ENCODE measurements around the gene NSD2. TPM values are rescaled to one million over a fixed set of nuclear protein-coding genes. Genes with fewer than 3 reads are reported as not detected.

NSD2 gene
- polyA plus RNA-seq, 1 donor from 2014 or later, result 51.6 TPM

GRCh38 chr4:1887052-1887451 lies 15.9 kb downstream of the NSD2 start:
- peaks cover 75% of the 10 kb centered on the region for H3K79me2 ChIP-seq (replicated peaks; ENCODE audit: insufficient read depth, low read length)
- no peaks in the 10 kb centered on the region for H3K36me3 ChIP-seq (ENCODE audit: insufficient read depth, low read length)
- no peak overlapping the region for H3K27ac ChIP-seq (ENCODE audit: low read length)
- H2AFZ ChIP-seq (ENCODE audit: low read depth, low read length), result no peak overlapping the region
- no peaks in the 10 kb centered on the region for H4K20me1 ChIP-seq (ENCODE audit: insufficient read depth)
- TF ChIP-seq EP300 (conservative IDR thresholded peaks at IDR 0.05; ENCODE audit: poor library complexity, severe bottlenecking) (no peak), REST (IDR thresholded peaks at IDR 0.05; ENCODE audit: borderline replicate concordance) (no peak)
- no peak overlapping the region for H3K4me3 ChIP-seq (ENCODE audit: low read length)
- H3F3A ChIP-seq (ENCODE audit: insufficient read depth, low read length, poor library complexity, severe bottlenecking), result no peaks in the 10 kb centered on the region
- H3K4me2 ChIP-seq (ENCODE audit: low read length), result no peak overlapping the region
- no peaks in the 10 kb centered on the region for H3K9me2 ChIP-seq (ENCODE audit: insufficient read depth, low read length)
- no peak overlapping the region for H3K9ac ChIP-seq (ENCODE audit: low read length)
- no peaks in the 10 kb centered on the region for H3K9me3 ChIP-seq (ENCODE audit: low read length)
- H3K27me3 ChIP-seq (ENCODE audit: insufficient read depth, low read depth, low read length), result no peaks in the 10 kb centered on the region

GRCh38 chr4:1890979-1891570 lies 19.9 kb downstream of the NSD2 start:
- Histone ChIP-seq H3K4me2 (ENCODE audit: low read length) (no peak overlapping the region), H3K27ac (ENCODE audit: low read length) (no peak overlapping the region), H4K20me1 (ENCODE audit: insufficient read depth) (no peaks in the 10 kb centered on the region)

More at GRCh38 chr4:1890979-1891570, 19.9 kb downstream of the NSD2 start:
- Histone ChIP-seq H3F3A (ENCODE audit: insufficient read depth, low read length, poor library complexity, severe bottlenecking) (no peaks in the 10 kb centered on the region), H3K9me2 (ENCODE audit: insufficient read depth, low read length) (no peaks in the 10 kb centered on the region), H3K27me3 (ENCODE audit: insufficient read depth, low read depth, low read length) (no peaks in the 10 kb centered on the region), H3K36me3 (ENCODE audit: insufficient read depth, low read length) (no peaks in the 10 kb centered on the region), H3K9me3 (ENCODE audit: low read length) (no peaks in the 10 kb centered on the region), H3K9ac (ENCODE audit: low read length) (no peak overlapping the region), H3K79me2 (replicated peaks; ENCODE audit: insufficient read depth, low read length) (peaks cover 75% of the 10 kb centered on the region), H3K4me3 (ENCODE audit: low read length) (no peak overlapping the region), H2AFZ (ENCODE audit: low read depth, low read length) (no peak overlapping the region)
- no peak for TF ChIP-seq POLR2AphosphoS5 (IDR thresholded peaks at IDR 0.05)
- no peak for TF ChIP-seq EZH2 (IDR thresholded peaks at IDR 0.05; ENCODE audit: borderline replicate concordance, insufficient read depth, low read length, poor library complexity, severe bottlenecking)
- TF ChIP-seq EP300 (conservative IDR thresholded peaks at IDR 0.05; ENCODE audit: poor library complexity, severe bottlenecking), result no peak
- TF ChIP-seq TAF1 (IDR thresholded peaks at IDR 0.05; ENCODE audit: low read depth), result no peak
- no peak for TF ChIP-seq SMC3 (conservative IDR thresholded peaks at IDR 0.05; ENCODE audit: poor library complexity)
- no peak for TF ChIP-seq MXI1 (conservative IDR thresholded peaks at IDR 0.05; ENCODE audit: poor library complexity, severe bottlenecking)
- no peak for TF ChIP-seq RAD21 (conservative IDR thresholded peaks at IDR 0.05)
- no peak for TF ChIP-seq REST (IDR thresholded peaks at IDR 0.05; ENCODE audit: borderline replicate concordance)
- TF ChIP-seq CTCF (IDR thresholded peaks at IDR 0.05; ENCODE audit: poor library complexity, severe bottlenecking), result no peak
